Stimulated activated naive CD8-positive, alpha-beta T cell treated with anti-CD3 and anti-CD28 coated beads, Interleukin-15, Interleukin-2, amounts not matched to agents 100 U/mL and 50 U/mL, for 24 hours (primary cell): ENCODE data around the gene CHMP1A.
"Not testable (repeated sequence)": the region's sequence is repeated elsewhere in the genome, so short reads cannot be mapped to it uniquely, and the experiment has no call there.

Experiments
- ATAC-seq: fragments of 150-1000 bp; cut with Tn5 transposase; one replicate; pipeline ENCODE4 v1.10.0; 2021
- DNase-seq: peaks from one replicate; pipeline ENCODE4 v3.0.0; 2021

CHMP1A gene

DNA sequence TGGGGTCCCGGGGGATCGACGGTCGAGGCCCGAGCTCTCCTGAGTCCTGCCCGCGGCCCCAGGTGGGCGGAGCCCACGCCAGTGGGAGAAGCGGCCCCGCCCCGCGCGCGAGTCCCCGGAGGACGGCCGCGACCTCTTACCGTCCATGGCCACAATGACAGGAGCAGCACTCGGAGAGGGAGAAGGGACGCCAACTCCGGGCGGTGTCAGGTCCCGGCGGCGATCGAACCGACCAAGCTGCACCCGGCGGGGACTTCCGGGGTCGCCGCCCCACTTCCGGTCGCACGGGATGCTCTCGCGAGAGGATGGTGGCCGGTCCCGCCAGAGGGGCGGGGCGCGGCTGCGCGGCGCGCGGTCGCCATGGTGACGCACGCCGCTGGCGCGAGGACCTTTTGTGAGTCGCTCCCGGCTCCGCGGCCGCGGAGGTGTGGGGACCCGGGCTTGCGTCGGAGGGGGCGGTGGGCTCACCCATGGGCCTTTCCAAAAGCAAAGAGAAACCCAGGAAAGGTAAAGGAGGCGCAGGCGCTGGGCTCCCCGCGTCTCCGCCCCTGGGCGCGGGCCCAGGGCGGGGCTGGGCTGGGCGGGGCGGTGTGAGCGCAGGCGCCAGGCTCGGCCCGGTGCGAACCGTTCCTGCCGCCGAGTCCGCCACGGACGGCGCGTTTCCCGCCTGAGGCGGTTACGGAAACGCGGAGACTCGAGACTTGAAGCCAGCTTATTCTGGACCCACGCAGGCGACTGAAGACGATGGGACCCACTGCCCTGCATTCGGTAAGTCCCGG is at the start of gene CHMP1A, which contains the start of gene SPATA33:
CHMP1A (minus strand) TSS at position 267 of the 779 bp plus-strand sequence; CDS start at position 147, 120 bp downstream.
SPATA33 (plus strand) TSS at position 395 of the 779 bp plus-strand sequence; CDS start at position 471, 76 bp downstream.
- peak; percentile 95 for DNase-seq
- peak; percentile 93 for ATAC-seq

DNA sequence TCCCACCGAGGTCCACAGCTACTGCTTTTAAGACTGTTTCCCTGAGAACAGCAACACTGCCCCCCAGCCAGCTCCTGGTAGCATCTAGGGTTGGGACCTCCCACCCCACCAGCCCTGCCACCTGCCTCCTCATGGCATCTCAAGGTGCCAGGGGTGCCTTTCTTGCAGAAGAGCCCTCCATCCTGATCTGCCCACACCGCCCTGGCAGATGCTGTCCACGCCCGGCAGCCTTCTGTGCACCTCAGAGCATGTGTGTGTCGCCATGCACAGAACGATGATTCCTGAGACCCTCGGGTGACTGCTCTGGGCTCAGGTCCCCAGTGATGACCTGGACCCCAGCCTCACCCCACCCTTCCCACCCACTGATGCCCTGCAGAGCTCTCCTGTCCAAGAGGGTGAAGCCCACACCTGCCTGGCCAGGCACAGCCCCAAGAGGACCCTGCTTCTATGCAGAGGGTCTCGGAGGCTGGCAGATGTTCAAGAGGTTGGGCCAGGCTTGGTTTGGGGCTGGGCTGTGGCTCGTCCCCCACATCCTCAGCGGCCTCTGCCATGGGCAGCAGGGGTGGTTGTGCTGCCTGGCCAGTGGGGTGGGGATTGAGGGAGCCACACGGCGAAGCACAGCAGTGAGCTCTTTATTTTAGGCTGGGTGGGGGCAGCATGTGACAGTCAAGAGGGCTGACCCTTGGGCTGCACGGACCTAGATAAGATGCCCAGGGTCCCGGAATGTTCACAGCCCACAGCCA is 49.2 kb upstream of the CHMP1A start:
- DNase-seq, result no peak
- no peak for ATAC-seq

DNA sequence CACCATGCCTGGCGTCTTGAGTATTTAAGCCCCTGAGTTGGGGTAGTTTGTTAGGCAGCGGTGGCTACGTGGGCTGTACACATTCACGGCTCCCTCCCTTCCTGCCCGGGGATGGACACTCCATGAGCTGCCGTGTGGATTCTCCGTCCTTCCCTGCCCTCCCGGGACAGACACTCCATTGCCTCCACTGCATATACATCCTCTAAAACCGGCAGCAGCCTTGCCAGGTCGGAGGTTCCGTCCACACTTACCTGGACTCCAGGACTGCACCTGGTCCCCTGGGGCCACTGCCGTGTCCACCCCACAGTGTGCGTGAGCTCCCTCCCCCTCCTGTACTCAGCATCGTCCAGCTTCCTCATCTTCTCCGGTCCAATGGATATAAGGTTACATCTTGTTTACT is 47.5 kb upstream of the CHMP1A start:
- ATAC-seq (no peak), DNase-seq (no peak)

DNA sequence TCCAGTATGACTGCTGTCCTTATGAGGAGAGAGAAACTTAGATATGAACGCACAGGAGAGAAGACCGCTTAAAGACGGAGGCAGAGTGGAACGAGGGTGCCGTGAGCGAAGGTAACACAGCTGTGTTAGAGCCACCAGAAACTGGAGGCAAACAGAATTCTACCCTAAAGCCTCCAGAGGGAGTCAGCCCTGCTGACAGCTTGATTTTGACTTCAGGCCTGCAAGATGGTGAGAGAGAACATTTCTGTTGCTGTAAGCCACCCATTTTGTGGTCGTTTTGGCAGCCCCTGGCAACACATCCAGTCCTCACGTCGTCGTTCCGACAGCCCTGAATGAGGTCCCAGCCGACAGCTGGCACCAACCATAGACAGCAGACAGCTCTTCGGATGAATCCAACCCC is 46.8 kb upstream of the CHMP1A start:
- no peak for ATAC-seq
- no peak for DNase-seq

DNA sequence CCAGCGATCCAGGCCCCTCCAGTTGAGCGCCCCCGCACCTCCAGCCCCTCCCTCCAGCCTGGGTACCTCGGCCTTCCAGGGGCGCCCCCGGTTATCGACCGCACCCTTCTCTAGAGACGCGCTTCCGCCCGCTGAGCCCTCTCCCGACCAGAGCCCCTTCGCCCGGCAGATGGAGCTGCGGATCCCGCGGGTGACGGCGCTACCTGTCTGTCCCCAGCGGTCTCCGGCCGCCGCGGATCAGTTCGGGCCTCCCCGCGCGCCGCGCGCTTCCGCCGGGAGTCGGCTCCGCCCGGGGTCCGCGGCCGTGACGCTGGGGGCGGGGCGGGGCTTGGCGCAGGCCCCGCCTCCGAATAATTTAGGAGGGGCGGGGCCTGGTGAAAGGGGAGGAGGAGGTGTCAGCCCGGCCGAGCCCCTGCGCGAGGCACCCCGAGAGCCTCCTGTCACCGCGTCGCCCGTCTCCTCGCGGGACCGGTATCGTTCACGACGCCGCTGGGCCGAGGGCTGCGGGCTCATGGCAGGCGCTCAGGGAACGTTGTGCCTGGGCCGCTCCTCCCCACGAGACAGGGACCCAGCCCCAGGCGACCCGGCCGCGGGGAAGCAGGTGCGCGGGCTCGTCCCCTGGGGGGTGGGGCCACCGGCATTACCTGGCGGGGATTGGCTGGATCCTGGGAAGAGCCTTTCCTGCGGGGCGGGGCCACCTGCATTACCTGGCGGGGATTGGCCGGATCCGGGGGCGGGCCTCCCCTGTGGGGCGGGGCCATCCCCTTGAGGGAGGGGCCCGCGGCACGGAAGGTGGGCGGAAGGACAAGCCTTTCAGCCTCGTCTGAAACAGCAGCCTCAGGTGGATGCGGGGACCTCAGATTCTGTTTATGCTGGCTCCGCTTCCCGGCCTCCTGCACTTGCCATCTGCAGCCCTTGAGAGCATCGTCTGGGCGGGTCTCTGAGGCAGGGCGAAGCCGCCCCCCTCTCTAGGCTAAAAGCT is 44.2 kb upstream of the CHMP1A start, which contains the start of gene SPATA2L:
SPATA2L (minus strand) TSS at position 281 of the 982 bp plus-strand sequence. CDS start 473 bp downstream, outside the sequence.
- DNase-seq (peak; percentile 98), ATAC-seq (peak; percentile 74)

DNA sequence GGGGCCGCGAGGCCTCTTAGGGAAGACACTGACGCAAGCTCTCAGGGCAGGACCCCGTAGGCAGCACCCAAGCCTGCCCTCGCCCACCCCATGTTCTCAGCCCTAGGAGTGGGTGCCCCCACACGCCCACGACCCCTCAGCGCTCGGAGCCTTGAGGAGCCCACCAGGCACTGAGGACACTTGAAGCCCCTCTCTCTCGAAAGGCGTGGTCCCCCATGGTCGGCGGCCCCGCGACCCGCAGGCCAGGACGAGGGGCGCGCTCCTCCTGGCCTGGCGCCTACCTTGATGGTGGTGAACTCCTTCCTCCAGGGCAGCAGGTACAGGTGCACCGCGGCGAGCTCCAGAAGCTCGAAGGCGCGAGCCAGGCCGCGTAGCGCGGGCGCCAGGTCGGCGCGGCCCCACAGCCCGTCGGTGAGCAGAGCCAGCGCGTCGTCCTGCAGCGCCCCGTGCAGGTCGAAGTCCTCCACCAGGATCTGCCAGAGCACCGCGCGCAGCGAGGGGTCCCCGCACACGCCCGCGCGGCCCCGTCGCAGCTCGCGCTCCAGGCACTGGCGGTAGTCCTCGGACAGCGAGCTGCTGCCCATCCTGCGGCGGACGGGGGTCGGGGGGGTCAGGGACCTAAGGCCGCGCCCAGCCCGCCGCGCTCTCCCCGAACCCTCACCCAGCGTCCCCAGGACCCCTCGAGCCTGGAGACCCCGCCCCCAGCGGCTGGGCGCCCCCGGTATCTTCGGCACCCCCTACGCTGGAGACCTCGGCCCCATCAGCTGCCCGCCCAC is 43.3 kb upstream of the CHMP1A start:
- DNase-seq (peak; percentile 65), ATAC-seq (peak; percentile 29)

DNA sequence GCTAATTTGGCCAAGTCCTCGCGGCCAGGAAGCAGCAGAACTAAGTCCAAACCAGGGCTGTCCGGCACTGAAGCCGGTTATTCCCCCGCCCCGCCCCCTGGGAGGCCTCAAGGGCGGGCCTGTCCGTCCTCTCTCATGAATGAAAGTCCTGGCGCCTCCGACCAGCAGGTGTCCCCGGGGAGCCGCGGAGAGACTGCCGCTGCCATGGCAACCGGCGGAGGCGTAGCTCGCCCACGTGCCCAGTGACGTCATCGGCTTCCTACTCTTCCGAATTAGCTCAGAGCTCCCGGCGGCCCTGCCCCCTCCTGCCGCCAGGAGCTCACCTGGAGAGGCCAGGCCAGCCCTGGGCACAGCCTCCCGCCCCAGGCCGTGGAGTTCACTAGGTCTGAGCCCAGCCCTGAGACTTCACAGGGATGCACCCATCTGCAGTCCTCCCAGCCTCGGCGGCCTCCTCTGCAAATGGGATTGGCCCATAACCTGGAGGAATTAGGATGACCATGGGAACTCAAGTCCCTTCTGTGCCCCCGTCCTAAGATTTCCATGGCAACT is 42.7 kb upstream of the CHMP1A start:
- DNase-seq, result peak; percentile 99
- peak; percentile 35 for ATAC-seq

DNA sequence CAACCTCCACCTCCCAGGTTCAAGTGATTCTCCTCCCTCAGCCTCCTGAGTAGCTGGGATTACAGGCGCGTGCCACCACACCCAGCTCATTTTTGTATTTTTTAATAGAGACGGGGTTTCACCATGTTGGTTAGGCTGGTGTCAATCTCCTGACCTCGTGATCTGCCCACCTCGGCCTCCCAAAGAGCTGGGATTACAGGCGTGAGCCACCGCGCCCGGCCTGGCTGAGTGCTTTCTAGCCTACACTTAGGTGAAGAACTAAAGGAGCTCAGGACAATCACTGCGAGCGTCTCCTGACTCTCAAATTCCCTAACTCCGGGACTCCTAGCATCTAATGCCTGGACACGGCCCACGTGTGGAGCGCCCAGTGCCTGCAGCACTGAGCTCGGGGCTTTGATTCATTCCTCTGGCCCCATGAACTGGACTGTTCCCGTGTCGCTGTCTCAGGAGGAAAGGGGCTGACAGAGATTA is 42.2 kb upstream of the CHMP1A start:
- ATAC-seq, result not testable (repeated sequence)

DNA sequence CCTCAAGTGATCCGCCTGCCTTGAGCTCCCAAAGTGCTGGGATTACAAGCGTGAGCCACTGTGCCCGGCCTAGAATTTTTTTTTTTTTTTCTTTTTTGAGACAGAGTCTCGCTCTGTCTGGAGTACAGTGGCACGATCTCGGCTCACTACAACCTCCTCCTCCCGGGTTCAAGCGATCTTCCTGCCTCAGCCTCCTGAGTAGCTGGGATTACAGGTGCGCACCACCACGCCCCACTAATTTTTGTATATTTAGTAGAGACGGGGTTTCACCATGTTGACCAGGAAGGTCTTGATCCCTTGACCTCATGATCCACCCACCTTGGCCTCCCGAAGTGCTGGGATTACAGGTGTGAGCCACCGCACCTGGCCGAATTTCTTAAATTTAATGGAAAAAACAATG is 41.2 kb upstream of the CHMP1A start:
- not testable (repeated sequence) for ATAC-seq, DNase-seq

More for the DNA sequence above, 42.2 kb upstream of the CHMP1A start:
- not testable (repeated sequence) for DNase-seq

DNA sequence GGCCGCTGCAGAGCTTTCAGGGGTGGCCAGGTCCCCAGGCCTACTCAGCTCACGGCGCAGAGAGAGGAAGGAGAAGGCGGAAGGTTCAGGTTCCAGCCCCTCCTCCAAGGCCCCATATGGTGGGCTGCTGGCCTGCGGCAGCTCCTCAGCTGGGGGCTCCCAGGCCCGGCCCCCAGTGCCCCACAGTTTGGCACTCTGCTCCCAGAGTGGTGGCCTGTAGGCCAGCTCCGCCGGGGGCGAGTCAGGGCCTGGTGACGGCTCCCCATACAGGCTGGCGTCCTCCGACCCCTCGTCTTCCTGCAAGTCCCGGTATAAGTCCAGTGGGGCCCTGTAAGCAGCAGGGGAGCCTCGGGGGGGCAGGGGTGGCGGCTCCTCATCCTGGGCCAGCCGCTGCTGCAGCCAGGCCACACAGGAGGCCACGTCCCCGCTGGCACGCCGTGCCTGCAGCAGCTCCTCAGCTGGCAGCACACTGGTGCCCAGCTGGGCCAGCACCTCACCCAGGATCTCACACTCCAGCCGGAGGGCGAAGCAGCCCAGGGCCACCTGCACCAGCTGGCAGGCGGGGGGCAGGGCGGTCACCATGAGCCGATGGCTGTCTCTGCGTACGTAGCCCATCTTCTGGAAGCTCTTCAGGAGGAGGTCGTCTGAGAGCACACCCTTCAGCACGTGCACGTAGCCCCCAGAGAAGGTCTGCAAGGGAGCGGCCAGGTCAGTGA is 40.3 kb upstream of the CHMP1A start:
- peak; percentile 6 for DNase-seq
- no peak for ATAC-seq

DNA sequence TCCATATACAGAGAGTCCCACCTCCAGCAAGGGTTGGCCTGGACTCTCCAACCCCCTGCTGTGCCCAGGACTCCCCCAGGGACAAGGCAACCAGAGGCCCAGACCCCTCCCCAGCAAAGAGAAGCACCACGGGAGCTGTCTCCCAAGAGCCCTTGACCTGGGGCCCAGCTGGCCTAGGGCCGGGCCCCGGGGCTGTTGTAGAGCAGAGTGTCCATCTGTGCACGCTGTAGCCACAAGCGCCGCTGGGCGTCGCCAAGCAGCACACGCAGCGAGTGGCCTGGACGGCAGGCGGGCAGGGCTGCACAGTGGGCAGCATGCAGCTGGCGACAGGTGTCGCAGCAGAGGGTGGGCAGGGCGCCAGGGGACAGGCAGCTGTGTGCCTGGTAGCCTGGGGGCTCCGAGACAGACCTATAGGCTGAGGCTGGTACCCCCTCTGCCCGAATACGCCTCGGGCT is 39.7 kb upstream of the CHMP1A start:
- DNase-seq, result no peak
- ATAC-seq, result no peak

DNA sequence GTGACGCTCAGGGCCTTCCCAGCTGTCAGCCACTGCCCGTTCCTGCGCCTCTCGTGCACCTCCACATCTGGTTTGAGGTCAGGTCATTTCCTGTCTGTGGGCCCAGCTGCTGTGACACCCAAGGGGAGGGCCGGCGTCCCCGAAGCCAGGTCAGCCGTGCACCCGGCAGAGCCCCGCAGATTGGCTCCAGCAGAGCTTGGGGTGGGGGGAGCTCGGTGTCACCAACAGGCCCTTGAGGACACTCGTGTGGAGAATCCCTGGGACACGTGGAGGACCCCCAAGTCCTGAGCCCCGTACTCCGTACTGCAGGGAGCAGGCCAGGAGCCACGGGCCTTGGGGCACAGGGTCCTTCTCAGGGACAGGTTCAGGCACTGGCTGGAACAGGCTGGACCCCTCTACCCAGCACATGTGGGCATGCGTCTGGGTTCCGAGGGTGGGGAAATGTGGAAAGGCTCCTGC is 39.2 kb upstream of the CHMP1A start:
- ATAC-seq (no peak), DNase-seq (peak; percentile 38)

DNA sequence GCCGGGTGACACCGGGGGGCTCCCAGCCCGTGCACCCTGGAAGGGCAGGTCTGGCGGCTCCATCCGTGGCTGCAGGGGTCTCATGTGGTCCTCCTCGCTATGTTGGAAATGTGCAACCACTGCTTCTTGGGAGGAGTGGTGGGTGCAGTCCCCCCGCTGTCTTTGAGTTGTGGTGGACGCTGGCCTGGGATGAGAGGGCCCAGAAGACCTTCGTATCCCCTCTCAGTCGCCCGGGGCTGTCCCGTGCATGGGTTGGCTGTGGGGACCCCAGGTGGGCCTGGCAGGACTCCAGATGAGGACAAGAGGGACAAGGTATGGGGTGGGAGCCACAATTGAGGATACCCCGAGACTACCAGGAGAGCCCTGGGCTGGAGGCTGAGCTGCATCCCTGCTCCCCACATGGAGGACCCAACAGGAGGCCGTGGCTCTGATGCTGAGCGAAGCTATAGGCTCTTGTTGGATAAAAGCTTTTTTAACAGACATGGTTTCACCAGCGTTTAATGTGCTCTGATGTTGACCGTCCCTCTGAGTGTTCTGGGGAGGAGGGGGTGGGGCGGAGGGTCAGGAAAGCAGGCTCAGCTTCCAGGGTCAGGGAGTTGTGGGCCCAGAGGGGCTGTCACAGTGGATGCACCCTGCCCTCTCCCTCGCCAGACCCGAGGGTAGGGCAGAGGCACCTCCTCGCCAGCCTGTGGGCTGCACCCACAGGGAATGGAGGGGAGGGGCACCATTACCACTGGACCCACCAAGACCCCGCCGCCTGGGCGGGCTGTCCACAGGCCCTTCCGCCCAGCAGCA is 38.6 kb upstream of the CHMP1A start:
- DNase-seq (peak; percentile 4), ATAC-seq (no peak)

DNA sequence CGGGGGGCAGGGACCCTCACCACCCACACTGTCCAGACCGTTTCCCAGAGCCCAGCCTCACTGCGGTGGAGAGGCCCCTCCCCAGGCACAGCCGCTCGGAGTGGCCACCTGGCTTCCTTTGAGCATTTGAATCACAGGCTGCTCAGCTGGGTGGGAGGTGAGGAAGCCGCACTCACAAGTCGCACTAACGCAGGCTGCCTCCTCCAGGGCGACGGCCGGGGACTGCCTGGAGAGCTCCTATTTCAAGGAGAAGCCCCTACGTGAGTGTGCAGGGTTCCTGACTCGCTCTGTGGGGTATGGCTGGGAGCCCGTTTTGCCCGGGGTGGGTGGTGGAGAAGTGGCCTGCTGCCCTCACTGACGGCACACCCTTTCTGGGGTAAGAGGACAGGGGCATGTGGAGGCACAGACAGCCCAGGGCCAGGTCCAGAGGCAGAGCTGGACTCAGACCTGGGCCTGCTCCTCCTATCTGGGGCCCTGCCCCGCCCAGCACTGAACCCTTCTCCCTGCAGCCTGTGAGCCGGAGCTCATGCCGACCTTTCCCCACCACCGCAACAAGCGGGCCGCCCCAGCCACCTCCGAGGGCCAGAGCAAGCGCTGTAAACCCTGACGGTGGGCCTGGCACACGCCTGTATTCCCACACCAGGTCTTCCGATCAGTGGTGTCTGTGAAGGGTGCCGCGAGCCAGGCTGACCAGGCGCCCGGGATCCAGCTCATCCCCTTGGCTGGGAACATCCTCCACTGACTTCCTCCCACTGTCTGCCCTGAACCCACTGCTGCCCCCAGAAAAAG is 37.8 kb upstream of the CHMP1A start:
- DNase-seq (peak; percentile 4), ATAC-seq (no peak)

DNA sequence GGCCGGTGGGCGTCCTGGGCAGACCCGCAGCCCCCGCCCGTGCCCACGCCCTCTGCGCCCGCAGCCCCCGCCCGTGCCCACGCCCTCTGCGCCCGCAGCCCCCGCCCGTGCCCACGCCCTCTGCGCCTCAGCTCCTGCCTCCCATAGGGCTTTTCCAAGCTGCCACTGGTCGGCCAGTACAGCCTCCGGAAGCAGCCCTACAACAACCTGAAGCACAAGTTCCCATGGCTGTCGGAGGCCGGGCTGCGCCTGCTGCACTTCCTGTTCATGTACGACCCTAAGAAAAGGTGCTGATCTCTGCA is 37.2 kb upstream of the CHMP1A start:
- ATAC-seq, result not testable (repeated sequence)
- DNase-seq, result peak; percentile 3

DNA sequence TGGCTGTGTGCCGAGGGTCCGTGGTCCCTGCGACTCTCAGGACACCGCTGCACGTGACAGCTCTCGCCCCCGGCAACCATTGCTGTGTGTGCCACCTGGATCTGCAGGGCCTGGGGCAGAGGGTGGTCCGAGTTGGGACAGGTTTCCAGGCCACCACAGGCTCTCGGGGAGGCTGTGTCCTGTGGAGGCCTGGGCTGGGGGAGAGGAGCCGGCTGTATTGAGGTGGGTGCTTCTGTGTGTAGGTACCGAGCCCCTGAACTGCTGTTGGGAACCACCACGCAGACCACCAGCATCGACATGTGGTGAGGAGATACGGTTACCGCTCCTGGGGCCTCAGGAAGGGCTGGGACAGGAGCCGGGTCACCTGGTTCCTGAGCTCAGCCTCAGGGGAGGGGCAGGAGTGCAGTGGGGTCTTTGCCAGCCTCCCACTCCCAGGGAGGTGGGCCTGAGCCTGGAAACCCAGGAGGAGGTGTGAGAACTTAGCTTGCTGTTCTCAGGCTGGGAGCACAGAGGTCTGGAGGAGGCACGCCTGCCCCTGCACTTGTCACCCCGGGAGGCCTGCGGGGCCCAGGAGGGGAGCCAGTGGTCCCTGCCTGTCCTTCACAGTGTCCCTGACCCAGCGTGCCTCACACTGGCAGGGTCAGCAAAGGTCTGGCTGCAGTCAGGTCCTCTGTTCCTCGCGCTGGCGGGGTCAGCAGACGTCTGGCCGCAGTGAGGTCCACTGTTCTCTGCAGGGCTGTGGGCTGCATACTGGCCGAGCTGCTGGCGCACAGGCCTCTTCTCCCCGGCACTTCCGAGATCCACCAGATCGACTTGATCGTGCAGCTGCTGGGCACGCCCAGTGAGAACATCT is 36.6 kb upstream of the CHMP1A start:
- no peak for ATAC-seq
- DNase-seq, result peak; percentile 3

DNA sequence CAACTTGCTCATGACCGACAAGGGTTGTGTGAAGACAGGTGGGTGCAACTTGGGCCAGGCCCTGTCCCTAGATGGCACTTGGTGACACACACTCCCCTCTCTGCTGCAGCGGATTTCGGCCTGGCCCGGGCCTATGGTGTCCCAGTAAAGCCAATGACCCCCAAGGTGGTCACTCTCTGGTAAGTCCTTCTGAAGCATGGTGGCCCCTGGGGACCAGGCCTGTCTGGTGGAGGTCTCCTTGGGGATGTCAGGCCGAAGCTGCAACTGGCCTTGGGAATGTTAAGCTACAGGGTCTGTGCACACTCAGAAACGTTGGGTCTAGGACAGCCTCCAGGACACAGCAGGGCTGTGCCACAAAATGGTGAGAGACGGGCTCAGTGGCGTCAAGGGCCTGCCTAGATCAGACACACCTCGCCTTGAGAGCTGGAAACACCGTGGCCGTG is 35.8 kb upstream of the CHMP1A start:
- ATAC-seq (no peak), DNase-seq (peak; percentile 1)
